ENCODE results near the gene TEKT5. TPM values are rescaled to one million over a fixed set of nuclear protein-coding genes. Genes with fewer than 3 reads are reported as not detected.
"Not testable (repeated sequence)": the region's sequence is repeated elsewhere in the genome, so short reads cannot be mapped to it uniquely, and the experiment has no call there.

The TEKT5 gene
- polyA plus RNA-seq, 12 donors: 0.16 to 0.29 TPM; not detected in 10

DNA sequence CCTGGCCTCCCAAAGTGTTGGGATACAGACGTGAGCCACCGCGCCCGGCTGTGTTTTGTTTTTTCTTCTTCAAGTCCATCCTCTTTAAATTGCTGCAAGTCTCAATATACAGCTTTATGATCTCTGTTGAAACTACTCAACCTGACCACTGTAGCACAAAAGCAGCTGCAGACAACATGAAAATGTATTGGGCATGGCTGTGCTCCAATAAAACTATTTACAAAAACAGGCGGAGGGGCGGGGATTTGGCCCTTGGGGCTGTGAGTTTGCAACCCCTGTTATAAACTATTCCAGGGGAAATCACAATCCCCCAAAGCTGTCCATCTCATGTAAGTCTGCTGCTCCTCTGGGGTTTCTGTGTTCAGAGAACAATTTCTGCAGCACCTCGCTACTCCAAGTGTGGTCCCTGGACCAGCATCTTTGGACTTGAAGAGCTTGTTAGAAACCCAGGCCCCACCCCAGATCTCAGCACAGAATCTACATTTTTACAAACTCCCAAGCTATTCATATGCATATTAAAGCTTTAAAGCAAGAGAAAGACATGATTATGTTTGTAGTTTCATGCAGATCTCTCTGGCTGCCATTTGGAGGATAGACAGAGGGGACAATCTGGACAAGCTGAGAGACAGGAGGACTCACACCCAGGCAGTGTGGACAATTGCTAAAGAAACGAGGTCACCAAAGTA, 33.6 kb downstream of the TEKT5 start:
- DNase-seq: no peak

DNA sequence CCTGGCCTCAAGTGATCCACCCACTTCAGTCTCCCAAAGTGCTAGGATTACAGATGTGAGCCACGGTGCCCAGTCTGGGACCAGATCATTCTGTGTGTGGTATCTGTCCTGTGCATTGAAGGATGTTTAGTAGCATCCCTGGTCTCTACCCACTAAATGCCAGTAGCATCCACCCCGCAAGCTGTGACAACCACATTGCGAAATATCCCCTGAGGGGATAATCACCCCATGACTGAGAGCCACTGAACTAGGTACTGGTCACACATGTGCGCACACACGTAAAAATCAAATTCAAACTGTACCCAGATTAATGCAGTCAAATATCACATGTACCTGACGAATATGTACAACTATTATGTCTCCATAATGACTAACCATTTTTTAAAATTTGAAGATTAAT, 35.8 kb downstream of the TEKT5 start:
- no peak for DNase-seq

- DNase-seq: no peak
Observed at GRCh38 chr16:10657925-10658324, 36.8 kb downstream of the TEKT5 start.

- DNase-seq: no peak
Observed at GRCh38 chr16:10656618-10657017, 38.1 kb downstream of the TEKT5 start.

DNA sequence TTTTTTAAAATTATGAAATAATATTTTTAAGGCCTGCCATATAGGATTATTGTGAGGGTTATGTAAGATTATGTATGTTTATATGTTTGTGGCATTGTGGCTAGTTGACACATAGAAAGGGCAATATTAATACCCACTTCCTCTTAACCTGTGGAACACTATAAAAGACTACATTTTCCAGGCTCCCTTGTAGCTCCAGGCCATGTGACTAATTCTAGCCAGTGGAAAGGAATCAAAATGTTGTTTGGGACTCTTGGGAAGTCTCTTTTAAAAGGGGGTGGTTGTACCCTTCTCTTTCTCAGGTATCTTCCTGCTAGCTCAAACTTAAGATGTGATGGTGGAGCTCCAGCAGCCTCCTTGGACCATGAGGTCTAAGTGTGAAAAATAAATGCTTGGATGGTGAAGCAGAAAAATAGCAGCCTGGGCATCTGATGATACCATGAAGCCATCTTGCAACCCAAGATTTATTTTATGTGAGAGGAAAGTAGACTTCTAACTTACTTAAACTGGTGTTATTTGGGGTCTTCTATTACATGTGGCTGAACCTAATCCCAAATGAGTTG, 39.2 kb downstream of the TEKT5 start:
- DNase-seq: no peak

- DNase-seq: no peak
Observed at GRCh38 chr16:10654592-10655414, 39.9 kb downstream of the TEKT5 start.

DNA sequence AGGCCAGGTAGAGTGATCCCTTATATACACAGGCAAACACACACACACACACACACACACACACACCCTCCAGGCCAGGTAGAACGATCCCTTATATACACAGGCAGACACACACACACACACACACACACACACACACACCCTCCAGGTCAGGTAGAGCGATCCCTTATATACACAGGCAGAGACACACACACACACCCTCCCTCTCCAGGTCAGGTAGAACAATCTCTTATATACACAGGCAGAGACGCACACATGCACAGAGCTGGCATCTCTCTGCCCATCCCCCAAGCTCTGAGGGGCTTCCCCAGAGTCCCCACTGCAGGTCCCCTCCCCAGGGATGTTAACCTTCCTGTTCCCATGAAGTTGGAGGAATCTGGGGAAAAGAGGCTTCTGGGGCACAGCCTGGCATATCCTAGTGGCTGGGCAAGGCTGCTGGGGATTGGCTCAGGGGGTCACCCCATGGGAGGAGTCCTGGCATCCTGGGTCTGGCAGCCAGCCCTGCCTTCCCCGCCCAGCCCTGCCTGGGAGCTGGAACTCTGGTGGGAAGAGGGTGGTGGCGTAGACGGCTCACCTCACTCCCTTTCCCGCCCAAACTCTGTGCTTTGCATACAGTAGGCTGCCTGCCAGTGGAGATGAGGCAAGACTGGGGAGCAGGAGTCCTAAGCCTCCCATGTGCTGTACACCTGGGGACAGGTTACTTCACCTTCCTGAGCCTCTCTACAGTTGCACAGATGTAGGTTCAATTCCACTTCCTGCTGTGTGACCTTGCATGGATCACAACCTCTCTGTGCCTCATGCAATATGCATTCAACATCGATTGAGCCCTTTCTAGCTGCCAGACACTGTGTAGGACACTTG, 41.8 kb downstream of the TEKT5 start:
- no peak for DNase-seq

DNA sequence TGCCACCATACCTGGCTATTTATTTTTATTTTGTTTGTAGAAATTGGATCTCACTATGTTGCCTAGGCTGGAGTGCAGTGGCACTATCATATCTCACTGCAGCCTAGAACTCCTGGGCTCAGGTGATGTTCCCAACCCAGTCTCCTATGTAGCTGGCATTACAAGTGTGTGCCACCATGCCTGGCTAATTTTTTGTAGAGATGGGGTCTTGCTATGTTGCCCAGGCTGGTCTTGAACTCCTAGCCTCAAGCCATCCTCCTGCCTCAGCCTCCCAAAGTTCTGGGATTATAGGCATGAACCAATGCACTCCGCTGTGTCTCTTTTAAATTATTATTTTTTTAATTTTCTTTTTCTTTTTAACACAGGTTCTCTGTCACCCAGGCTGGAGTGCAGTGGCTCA, 45.6 kb downstream of the TEKT5 start:
- DNase-seq: not testable (repeated sequence)

- DNase-seq: no peak
Observed at GRCh38 chr16:10647721-10648296, 46.9 kb downstream of the TEKT5 start.

DNA sequence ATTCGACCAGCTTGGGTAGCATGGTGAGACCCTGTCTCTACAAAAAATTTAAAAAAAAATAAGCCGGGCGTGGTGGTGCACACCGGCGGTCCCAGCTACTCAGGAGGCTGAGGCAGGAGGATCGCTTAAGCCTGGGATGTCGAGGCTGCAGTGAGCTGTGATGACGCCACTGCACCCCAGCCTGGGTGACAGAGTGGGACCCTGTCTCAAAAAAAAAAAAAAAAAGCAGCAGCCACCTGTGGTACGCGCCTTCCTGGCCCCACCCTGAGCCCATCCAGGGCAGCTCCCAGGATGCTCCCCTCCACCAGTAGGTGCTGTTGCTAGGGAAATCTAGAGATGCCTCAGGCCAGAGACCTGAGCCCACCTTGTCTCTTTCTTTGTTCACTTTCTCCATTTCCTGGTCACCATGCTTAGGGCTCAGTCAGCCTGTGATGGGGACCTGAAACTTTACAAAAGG, 47.4 kb downstream of the TEKT5 start:
- no peak for DNase-seq

DNA sequence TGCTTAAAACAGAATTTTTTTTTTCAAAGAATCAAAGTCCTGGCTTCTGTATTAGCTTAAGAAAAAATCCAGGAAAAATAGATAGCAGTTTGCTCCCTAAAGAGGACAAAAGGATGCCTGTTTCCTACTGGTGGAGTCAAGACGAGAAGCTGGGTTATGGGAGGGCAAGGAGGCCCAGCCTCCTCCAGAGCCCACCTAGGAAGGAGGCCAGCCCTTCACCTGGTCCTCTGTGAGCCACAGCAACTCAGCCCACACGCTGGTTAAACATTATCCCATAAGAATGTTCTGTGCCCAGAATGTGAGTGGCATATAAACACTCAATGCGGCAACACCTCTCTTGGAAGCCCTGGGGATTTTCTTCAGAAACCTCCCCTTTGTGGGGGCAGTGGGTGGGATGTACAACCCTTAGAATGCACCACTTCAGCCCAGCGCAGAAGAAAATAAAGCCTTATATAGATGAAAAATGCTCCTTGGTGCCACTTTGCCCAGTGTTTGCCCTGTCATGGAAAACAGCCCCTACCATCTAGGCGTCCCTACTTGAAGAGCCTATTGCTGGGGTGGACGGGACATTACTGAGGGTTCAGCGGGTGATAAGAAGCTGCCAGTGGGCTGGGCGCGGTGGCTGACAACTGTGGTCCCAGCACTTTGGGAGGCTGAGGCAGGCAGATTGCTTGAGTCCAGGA, 48.0 kb downstream of the TEKT5 start:
- DNase-seq: no peak

DNA sequence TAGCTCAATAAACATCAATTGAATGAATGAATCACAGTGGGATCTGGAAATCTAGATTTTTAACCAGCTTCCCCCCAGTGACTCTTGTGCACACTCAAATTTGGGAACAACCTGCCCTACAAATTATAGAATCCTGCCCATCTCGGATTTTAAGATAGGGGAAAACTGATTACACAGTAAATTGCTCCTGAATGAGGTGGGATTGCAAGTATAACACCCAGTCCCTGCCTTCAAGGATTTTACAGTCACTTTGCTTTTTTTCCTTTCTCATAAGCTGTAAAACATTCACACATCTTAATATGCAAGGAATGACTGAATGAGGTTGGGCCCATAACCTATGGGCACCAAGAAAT, 48.5 kb downstream of the TEKT5 start:
- DNase-seq: no peak

DNA sequence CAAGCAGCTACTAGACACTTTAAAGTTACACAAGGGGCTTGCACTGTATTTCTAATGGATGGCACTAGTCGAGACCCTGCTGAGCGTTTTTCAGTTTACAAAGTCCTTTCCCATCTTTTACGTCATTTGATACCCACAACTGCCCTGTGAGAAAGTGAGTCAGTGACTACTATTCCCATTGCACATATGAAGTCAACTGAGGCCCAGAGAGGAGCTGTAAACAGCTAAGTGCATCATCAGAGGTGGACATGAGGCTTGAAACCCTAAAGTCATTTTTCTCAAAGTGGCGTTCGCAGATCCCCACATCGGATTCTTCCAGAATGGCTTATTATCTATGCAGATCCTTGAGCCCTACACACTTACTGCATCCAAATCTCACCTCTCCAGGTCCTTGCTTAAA, 50.6 kb downstream of the TEKT5 start:
- no peak for DNase-seq

DNA sequence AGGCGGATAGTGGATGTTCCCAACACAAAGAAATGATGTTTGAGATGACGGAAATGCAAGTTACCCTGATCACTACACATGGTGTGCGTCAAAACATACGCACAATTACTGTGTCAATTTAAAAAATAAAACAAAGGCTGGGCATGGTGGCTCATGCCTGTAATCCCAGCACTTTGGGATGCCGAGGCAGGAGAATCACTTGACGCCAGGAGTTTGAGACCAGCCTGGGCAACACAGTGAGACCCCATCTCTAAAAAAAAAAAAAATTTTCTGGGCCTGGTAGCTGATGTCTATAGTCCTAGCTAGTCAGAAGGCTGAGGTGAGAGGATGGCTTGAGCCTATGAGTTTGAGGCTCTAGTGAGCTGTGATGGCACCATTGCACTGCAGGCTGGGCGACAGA, 51.8 kb downstream of the TEKT5 start:
- no peak for DNase-seq

- DNase-seq: no peak
Observed at GRCh38 chr16:10641953-10642949, 52.5 kb downstream of the TEKT5 start.

DNA sequence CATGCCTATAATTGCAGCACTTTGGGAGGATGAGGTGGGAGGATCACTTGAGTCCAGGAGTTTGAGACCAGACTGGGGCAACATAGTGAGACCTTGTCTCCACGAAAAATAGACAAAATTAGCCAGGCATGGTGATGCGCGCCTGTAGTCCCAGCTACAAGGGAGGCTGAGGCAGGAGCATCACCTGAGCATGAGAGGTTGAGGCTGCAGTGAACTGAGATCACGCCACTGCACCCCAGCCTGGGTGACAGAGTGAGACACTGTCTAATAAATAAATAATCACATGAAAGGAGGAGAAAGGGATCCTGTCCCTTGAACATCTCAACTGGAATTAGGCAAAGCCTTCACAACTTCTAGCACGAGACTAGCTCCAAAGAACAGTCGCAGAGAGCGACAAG, 53.2 kb downstream of the TEKT5 start:
- no peak for DNase-seq

- DNase-seq: no peak
Observed at GRCh38 chr16:10640934-10641333, 53.8 kb downstream of the TEKT5 start.

DNA sequence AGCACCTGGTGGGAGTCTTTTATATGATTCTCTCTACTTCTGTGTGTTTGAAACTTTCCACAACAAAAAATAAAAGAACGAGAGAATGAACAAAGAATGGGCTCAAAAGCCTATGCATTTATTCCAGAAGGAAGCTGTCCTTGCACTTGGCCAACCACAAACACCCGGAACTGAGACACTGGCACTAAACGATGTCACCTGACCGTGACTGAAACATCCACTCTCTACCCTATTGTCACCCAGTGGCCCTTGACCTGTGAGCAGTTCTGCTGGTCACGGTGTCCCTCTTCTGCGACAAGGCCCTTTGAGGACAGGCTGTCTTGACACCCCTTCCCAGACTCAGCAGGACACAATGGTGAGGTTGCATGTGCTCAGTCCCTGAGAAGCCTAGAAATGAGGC, 56.6 kb downstream of the TEKT5 start:
- no peak for DNase-seq

- no peak for DNase-seq
Observed at GRCh38 chr16:10637337-10638037, 57.2 kb downstream of the TEKT5 start.

All from muscle of arm (tissue), 12 donors.